Stimulated activated CD4-positive, alpha-beta T cell treated with anti-CD3 and anti-CD28 coated beads, Interleukin-15, amount 100 ng/mL, for 48 hours (primary cell): ENCODE measurements around the gene PMEPA1.

Experiments
- DNase-seq, 2 donors: peaks; one replicate each; pipeline ENCODE4 v3.0.0-alpha.2; 2020; ENCODE audit warnings: low read depth in 2 of 2

PMEPA1 gene

DNA sequence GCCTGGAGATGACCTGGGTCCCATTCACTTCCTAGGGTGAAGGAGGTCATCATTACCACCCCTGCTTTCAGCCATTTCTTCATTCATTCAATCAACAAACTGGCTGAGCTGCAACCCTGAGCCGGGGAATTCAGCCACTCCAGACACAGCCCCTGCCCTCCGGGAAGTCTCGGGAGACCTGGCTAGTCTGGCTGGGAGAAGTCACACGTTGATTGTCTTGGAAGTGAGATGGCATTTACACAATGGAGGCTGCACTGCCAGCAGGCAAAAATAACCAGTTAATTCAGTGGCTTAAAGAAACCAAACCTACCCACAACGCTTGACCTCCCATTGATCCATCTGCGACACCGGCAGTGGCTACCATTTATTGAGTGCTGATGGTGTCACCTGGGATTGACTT is 2.0 kb upstream of the PMEPA1 start:
- no peak for DNase-seq

GRCh38 chr20:57711311-57711712 is 1.5 kb upstream of the PMEPA1 start:
- DNase-seq = no peak

DNA sequence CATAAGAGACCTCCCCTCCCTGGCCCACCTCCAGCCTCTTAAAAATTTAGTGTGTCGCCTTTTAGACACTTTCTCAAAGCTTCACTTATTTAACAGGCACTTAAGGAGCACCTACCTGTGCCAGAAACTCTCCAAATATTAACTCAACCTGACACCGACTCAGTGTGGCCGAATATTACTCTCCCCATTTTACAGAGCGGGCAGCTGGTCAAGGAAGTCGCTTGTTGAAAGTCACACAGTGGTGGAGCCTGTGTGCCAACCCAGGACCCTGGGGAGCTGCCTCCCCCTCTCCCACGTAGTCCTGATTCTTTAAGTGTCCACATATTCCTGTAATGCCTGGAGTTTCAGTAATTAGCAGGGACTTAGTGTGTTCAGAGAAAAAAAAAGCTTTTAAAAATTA is 1.0 kb upstream of the PMEPA1 start:
- DNase-seq = no peak

GRCh38 chr20:57708694-57709673 is 831 bp downstream of the PMEPA1 start:
- DNase-seq = no peak

DNA sequence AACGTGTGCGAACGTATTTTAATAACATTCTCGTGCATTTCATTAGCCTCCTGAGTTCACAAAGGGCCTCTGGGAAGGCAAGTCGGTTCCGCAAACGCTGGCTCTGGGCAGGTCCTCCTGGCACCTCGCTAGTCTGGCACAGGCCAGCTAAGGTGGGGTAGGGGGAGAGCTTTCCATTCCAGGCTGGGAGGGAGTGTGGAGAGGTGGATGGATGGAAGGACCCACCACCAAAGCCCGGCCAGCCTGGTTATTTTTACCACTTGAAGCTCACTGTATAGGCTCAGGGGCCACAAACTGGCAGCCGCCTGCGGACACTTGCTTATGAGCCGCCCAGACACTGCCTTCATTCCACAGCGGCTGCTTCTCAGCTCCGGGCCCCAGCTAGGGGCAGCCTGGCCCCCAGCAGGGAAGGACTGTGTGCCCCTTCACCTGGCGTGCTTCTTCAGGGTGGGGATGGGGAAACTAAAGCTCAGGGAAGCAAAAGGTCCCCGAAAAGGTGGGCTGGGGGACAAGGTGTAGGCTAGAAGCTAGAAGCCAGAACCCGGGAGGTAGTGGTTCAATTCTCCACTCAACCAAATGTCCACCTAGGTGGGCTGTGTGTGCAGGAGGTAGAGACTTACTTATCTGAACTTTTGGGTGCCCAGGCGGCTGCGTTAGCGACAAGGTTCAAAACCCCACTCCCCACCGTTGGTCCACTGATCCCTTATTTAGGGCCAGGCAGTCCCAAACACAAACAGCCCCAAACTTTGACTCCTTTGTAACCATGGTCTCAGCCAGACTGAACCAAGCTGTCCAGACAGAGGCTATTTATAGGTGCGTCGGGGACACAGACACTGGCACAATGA is 1.7 kb downstream of the PMEPA1 start:
- no peak for DNase-seq

- DNase-seq = no peak
Observed at GRCh38 chr20:57707320-57707719, 2.5 kb downstream of the PMEPA1 start.

DNA sequence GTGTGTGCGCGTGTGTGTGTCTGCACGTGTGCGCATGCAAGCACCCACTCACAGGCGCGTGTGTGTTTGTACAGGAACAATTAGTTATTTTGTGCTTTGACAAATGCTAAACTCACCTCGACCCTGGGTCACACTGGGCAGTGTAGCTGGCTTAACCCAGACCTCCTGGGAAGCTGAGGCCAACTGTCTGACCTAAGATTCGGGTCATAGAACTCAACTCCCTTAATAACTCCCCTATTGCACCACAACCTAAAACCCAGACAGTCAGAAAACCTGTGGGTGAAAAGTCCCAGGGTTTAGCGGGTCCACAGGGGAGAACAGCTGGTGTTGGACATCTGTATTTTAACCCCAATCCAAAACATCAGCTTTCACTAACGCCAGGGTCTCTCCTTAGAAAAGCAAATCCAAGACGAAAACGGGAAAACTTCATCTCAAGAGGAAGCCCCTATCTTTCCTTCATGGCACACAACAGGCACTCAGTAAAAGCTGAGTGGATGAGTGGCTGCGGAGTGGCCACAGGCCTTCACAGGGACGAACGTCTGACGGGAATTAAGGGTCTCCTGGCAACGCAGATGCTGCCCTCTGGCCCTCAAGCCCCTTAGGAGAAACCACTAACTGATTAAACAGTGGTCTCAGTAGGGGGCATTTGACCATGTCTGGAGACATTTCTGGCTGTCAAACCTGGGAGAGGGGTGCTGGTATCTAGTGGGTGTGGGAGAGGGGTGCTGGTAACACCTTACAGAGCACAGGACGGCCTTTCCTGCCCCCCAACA is 4.5 kb downstream of the PMEPA1 start:
- DNase-seq = no peak

- no peak for DNase-seq
Observed at GRCh38 chr20:57704245-57704644, 5.6 kb downstream of the PMEPA1 start.

GRCh38 chr20:57703013-57703412 is 6.8 kb downstream of the PMEPA1 start:
- no peak for DNase-seq

- no peak for DNase-seq
Observed at GRCh38 chr20:57702521-57702920, 7.3 kb downstream of the PMEPA1 start.

DNA sequence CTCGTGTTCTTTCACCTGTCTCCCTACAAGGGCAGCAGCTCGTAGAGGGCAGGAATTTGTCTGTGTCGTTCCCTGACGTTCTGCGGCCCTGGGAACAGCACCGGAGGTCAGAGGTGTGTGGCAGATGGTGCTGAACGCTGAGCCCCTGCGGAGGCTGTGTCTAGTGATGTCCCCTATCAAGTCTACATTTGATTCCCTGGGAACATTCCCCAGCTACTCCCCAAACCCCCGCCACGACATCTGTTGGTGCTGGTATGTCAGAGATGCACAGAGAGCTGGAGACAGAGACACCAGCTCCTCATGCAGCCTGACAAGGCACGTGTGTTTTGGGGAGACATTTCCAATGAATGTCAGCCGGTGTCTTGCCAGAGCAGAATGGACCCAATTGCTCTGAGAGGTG is 7.7 kb downstream of the PMEPA1 start:
- DNase-seq = no peak

DNA sequence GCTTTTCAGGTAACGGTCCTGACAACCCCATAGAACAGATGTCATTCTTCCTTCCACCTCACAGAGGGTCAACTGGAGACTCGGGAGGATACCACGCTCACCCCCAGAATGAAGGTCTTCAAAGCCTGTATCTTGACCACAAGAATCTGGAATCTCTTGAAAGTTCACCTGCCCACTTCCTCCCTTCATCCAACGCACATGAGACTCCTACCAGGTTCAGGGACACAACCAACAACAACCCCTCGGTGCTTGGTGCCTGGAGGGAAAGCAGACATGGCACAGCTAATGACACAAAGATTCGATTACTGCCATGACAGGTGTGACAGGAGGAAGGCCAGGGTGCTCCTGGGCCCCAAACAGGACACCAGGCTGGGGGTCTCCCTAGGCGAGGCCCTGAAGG is 8.2 kb downstream of the PMEPA1 start:
- DNase-seq = no peak

DNA sequence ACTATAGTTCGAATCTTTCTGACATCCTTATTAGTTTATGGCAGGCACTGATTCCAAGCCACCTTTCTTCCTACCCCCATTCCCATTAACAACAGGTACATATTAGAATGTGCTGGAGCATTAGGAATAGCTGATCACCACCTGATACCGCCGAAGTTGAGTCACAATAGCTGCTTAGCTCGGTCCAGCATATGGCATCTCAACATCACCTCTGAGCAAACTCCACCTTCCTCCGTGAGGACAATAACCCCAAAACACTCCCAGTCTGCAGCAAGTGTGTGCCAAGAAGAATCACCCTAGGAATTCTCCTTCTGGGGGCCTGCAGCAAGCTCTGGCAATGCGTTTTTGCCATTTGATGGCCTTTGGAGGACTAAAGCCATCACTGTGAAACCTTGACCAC is 8.7 kb downstream of the PMEPA1 start:
- no peak for DNase-seq

- no peak for DNase-seq
Observed at GRCh38 chr20:57699395-57699794, 10.4 kb downstream of the PMEPA1 start.

- DNase-seq = no peak
Observed at GRCh38 chr20:57698867-57699275, 10.9 kb downstream of the PMEPA1 start.

DNA sequence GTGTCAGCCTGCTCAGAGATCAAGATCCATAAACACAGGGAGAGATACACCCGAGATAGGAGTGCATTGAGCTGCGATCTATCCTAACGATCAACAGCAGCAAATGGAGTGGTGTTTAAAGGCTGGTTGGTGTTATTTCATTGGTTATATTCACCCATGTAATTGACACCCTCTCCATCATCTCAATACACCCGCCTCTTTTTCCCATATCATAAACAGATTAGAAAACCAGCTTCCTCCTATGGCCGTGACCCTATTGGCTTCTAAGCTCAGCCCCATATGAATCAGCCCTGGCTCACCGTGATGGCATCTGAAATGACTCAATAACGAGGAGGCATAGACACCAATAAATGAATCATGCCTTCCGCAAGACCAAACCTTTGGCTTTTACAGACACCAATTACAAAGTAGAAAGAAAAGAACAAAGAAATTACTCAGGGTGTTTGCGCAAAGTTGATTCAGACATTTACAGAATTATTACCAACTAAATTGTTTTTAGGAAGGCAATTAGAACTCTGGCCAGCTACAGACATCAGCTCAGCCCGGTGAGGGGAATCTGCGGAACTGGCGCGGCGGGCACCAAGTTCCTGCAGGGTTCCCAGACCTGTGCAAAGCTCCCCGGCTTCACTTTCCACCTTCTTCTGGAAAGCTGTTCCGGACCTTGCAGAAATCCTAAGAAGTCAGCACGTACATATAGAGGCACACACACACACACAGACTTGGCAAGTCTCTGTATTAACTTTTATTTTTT is 11.5 kb downstream of the PMEPA1 start:
- DNase-seq = peak; percentile 74 to 76

- DNase-seq = no peak
Observed at GRCh38 chr20:57697543-57697942, 12.3 kb downstream of the PMEPA1 start.

DNA sequence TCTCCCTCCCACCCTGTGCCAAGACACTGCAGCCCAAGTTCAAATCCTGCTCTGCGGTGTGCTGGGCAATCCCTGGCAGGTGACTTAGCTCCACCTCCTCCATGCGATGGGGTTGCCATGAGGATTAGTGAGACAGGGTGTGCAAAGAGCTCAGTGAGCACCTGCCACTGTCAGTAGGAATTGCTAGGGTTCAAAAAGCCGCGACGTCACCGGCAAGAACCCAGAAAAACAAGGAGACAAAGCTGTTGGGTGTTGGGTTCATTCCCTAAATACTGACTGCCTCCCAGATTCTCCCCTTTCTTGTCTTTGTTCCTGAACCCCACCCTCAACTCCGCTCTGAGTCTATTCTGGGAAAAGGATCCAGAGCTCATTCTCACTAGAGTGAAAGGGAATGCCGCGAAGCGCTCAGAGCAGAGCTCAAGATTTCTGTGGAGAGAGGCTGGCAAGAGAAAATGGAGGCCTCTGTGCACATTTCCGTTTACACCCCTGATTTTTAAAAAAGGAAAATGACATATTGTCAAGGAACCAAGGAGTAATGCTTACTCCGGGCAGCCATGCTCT is 13.3 kb downstream of the PMEPA1 start:
- DNase-seq = no peak

- no peak for DNase-seq
Observed at GRCh38 chr20:57695940-57696339, 13.9 kb downstream of the PMEPA1 start.

- no peak for DNase-seq
Observed at GRCh38 chr20:57695012-57695411, 14.8 kb downstream of the PMEPA1 start.

DNA sequence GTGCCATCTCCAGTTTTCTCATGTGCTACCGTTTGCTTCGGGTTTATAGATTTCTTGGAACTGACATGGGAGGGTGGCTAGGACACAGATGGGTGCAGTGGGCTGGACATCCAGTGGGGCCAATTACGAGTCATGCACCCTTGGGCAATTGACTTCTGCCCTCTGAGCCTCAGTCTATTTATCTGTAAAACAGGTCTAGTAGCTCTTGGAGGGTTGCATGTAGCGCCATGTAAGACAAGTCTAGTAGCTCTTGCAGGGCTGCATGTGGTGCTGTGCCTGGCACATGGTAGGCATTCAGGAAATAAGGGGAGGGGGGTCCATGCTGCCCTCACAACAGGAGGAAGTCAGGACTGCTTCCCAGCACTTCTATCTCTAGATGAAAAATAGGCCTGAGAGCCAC is 15.3 kb downstream of the PMEPA1 start:
- DNase-seq = no peak
